Measurements from ENCODE around the gene TMEM37. TPM values are rescaled to one million over a fixed set of nuclear protein-coding genes. Genes with fewer than 3 reads are reported as not detected.

The TMEM37 gene
- total RNA-seq, 3 donors from 2014 or later (not counting 1 experiment from before 2014, with no cell fraction given): not detected

DNA sequence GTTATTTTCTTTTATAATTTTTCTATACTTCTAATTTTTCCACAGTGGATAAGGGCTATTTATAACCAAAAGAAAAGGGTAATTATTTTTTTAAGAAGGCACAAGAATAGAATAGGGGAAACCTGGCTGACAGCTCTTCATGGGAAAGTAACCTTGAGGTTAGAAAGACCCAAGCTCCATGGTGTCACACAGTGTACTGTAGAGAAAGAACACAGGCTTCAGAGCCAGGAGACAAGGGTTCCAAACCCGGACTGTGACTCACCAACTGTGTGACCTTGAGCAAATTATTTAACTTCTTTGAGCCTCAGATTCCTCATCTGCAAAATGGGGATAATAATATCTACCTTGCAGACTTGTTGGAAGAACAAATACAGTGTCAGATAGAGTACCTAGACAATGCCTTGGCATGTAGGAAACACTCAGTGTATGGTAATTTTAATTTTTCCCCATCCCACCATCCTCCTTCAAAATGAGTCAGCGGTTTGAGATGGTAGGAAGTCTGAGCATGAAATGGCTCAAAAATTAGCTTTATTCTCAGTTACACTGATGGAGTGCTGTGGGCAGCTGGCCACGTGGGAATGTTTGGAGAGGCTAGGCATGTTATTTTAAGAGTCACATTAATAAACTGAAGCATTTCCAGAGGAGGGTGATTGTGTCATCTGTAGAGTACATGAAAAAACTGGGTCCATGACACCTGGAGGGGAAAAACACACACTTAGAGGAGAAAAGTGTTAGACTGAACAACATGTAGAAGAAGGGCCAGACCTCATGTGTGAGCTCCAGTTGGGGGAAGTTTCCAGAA is 36.7 kb downstream of the TMEM37 start:
- no peaks in the 10 kb centered on the region for H3K4me1 ChIP-seq (ENCODE audit: control insufficient read depth, insufficient read depth, low read length)
- Mint-ChIP-seq H3K4me1 (no peaks in the 10 kb centered on the region), H3K9me3 (no peaks in the 10 kb centered on the region), H3K4me3 (no peak overlapping the region), H3K27me3 (ENCODE audit: low read depth in 2 of 2) (peaks cover 3 to 16% of the 10 kb centered on the region in 2 donors), H3K27ac (no peak overlapping the region), H3K36me3 (no peaks in the 10 kb centered on the region)
- H3K27ac ChIP-seq (ENCODE audit: low read length): no peak overlapping the region
- 58% methylated on average over 2 of the region's 3 CpGs for WGBS (ENCODE audit: insufficient coverage)
- H3K27me3 ChIP-seq (ENCODE audit: control insufficient read depth, insufficient read depth, low read length): no peaks in the 10 kb centered on the region
- ATAC-seq: no peak
- no peak overlapping the region for H3K4me3 ChIP-seq (ENCODE audit: low read length)
- no peak for DNase-seq
- H3K9me3 ChIP-seq (ENCODE audit: control insufficient read depth, insufficient read depth, low read length): no peaks in the 10 kb centered on the region
- no peaks in the 10 kb centered on the region for H3K36me3 ChIP-seq (ENCODE audit: control insufficient read depth, insufficient read depth, low read length)
- intact Hi-C loops (cut with micrococcal nuclease): no loop called here
- TF ChIP-seq, protein P1, sequence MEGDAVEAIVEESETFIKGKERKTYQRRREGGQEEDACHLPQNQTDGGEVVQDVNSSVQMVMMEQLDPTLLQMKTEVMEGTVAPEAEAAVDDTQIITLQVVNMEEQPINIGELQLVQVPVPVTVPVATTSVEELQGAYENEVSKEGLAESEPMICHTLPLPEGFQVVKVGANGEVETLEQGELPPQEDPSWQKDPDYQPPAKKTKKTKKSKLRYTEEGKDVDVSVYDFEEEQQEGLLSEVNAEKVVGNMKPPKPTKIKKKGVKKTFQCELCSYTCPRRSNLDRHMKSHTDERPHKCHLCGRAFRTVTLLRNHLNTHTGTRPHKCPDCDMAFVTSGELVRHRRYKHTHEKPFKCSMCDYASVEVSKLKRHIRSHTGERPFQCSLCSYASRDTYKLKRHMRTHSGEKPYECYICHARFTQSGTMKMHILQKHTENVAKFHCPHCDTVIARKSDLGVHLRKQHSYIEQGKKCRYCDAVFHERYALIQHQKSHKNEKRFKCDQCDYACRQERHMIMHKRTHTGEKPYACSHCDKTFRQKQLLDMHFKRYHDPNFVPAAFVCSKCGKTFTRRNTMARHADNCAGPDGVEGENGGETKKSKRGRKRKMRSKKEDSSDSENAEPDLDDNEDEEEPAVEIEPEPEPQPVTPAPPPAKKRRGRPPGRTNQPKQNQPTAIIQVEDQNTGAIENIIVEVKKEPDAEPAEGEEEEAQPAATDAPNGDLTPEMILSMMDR (IDR thresholded peaks at IDR 0.05): no peak

DNA sequence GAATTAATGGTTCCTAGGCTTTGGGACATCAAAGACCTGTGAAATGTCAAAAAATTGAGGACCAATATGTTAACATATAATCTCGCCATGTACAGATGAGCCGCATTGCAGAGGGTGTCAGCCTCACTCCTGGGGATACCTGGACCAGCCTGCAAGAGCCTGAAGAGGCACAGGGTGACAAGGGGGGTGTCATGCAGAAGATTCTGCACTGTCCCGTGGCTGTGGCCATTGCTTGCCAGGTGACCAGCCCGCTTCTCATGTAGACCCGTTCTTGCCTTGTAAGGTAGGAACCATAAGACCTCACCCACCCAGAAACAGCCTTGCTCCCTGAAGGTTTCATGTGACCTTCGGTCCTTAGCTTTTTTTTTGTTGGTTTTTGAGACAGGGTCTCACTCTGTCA is 37.5 kb downstream of the TMEM37 start:
- Histone ChIP-seq H3K4me3 (ENCODE audit: low read length) (no peak overlapping the region), H3K4me1 (ENCODE audit: control insufficient read depth, insufficient read depth, low read length) (no peaks in the 10 kb centered on the region), H3K36me3 (ENCODE audit: control insufficient read depth, insufficient read depth, low read length) (no peaks in the 10 kb centered on the region), H3K27me3 (ENCODE audit: control insufficient read depth, insufficient read depth, low read length) (no peaks in the 10 kb centered on the region), H3K27ac (ENCODE audit: low read length) (no peak overlapping the region), H3K9me3 (ENCODE audit: control insufficient read depth, insufficient read depth, low read length) (no peaks in the 10 kb centered on the region)
- no peak overlapping the region for H3K27ac Mint-ChIP-seq
- H3K4me1 Mint-ChIP-seq: no peaks in the 10 kb centered on the region
- ATAC-seq: no peak
- H3K9me3 Mint-ChIP-seq: no peaks in the 10 kb centered on the region
- no peak overlapping the region for H3K4me3 Mint-ChIP-seq
- H3K27me3 Mint-ChIP-seq (ENCODE audit: low read depth in 2 of 2): peaks cover 3 to 16% of the 10 kb centered on the region in 2 donors
- intact Hi-C loops (cut with micrococcal nuclease): no loop called here
- WGBS (ENCODE audit: insufficient coverage): 72% methylated on average over 6 of the region's 6 CpGs
- DNase-seq: no peak
- TF ChIP-seq, protein P1 (IDR thresholded peaks at IDR 0.05): no peak
- H3K36me3 Mint-ChIP-seq: no peaks in the 10 kb centered on the region

DNA sequence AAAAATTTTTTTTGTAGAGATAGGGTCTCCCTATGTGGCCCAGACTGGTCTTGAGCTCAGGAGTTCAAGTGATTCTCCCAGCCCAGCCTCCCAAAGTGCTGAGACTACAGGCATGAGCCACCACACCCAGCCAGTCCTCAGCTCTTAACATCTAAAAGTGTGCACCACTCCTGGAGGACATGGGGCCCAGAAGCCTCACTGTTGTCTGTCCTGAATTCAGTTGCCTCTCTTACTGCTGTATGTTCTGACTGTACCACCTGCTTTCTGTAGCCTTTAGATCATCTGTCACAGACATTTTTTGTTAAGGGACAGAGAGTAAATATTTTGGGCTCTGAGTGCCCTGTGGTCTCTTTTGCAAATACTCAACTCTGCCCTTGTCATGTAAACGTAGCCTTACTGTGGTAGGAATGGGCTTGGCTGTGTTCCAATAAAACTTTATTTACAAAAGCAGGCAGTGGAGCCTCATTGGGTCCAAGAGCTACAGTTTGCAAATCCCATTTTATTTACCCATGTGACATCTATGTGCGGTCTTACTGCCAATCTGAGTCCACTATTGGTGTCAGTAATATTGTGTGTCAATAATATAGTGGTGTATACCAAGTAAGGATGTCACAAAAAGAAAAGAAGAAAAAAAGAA is 38.1 kb downstream of the TMEM37 start:
- ATAC-seq (no peak), DNase-seq (no peak)
- Histone ChIP-seq H3K27me3 (ENCODE audit: control insufficient read depth, insufficient read depth, low read length) (no peaks in the 10 kb centered on the region), H3K4me3 (ENCODE audit: low read length) (no peak overlapping the region), H3K27ac (ENCODE audit: low read length) (no peak overlapping the region), H3K4me1 (ENCODE audit: control insufficient read depth, insufficient read depth, low read length) (no peaks in the 10 kb centered on the region), H3K36me3 (ENCODE audit: control insufficient read depth, insufficient read depth, low read length) (no peaks in the 10 kb centered on the region), H3K9me3 (ENCODE audit: control insufficient read depth, insufficient read depth, low read length) (no peaks in the 10 kb centered on the region)
- peaks cover 3 to 16% of the 10 kb centered on the region in 2 donors for H3K27me3 Mint-ChIP-seq (ENCODE audit: low read depth in 2 of 2)
- no peak overlapping the region for H3K27ac Mint-ChIP-seq
- H3K9me3 Mint-ChIP-seq: no peaks in the 10 kb centered on the region
- no peaks in the 10 kb centered on the region for H3K4me1 Mint-ChIP-seq
- 70% methylated on average over 1 of the region's 2 CpGs for WGBS (ENCODE audit: insufficient coverage)
- H3K36me3 Mint-ChIP-seq: no peaks in the 10 kb centered on the region
- TF ChIP-seq, protein P1 (IDR thresholded peaks at IDR 0.05): no peak
- no peak overlapping the region for H3K4me3 Mint-ChIP-seq
- intact Hi-C loops (cut with micrococcal nuclease): no loop called here

All from natural killer cell (primary cell).